Ecto neural progenitor cell (in vitro differentiated cells): ENCODE results near the gene SPINDOC.

Experiments used
- DNase-seq: peaks from one replicate; pipeline ENCODE4 v3.0.0-alpha.2; 2018; ENCODE audit warnings: low spot score

SPINDOC gene

GRCh38 chr11:63833048-63833447 lies 19.8 kb downstream of the SPINDOC start:
- no peak for DNase-seq

DNA sequence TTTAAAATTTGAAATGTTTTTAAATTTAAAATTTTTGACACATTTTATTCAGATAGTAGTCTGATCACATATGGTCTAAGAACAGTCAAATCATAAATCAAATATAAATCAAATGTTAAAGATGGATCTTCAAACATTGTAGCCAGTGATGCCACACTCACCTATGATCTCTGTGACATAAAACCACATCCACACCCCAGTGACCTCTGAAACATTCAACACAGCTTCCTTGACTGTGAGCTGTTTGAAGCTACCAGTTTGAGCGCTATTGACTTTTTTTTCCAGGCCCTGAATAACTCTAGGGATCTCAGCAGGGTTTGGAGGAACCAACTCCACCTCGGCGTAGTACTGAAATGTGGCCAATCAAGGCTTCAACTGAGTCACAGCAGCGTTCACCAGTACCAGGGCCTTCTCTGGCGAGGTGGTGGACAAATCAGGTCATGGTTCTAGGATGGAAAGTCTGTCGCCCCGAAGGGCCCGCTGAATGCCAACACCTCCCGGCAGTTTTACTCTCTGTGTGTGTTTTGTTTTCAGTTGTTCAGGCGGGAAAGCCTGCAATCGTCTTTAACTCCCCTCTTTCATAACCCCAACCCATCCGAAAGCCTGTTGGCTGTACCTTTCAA lies 21.4 kb downstream of the SPINDOC start:
- no peak for DNase-seq

DNA sequence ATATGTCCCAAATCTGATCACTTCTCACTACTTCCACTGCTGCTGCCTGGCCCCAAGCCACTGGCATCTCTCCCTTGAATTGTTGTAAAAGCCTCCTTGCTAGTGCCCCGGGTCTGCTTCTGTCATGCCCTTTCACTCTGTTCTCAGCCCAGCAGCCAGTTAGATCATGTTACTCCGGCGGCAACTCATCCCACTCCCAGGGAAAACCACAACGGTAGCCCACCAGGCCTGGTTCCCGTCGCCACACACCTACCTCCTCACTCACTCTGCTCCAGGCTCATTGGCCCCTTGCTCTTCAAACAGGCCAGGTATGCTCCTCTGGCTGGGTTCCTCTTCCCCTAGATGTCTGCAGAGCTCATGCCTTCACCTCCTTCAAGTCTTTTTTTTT lies 21.9 kb downstream of the SPINDOC start:
- no peak for DNase-seq

GRCh38 chr11:63837027-63837688 lies 23.9 kb downstream of the SPINDOC start:
- peak; percentile 78 for DNase-seq

GRCh38 chr11:63837739-63838138 lies 24.5 kb downstream of the SPINDOC start:
- DNase-seq: no peak

DNA sequence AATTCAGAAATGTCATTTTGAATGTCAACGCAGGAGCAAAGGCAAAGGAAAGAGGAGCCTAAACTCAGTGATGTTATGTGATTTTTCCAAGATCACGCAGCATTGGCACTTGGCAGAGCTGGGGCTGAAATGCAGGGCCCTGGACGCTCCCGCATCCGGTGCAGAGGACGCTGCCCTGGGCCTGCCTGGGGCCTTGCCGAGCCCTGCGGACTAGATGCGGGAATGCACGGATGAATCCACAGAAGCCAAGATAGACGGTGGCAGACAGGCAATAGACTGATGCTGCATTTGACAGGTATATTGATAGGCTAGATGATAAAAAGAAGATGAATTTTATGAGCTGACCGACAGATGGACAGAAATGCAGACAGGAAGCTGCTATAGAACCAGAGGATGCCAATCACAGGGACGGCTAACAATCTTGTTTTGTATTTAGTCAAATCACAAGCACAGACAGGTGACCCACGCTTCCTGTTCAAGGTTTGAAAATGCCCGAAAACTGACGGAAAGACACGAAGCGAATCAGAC lies 25.0 kb downstream of the SPINDOC start:
- DNase-seq: peak; percentile 56

GRCh38 chr11:63838678-63839507 lies 25.6 kb downstream of the SPINDOC start, which contains the start of gene MARK2:
MARK2 (plus strand) TSS chr11:63839110; CDS start chr11:63839507, 397 bp downstream.
- DNase-seq: peak; percentile 100

- peak; percentile 67 for DNase-seq
Observed at GRCh38 chr11:63839508-63840355, 26.5 kb downstream of the SPINDOC start.

DNA sequence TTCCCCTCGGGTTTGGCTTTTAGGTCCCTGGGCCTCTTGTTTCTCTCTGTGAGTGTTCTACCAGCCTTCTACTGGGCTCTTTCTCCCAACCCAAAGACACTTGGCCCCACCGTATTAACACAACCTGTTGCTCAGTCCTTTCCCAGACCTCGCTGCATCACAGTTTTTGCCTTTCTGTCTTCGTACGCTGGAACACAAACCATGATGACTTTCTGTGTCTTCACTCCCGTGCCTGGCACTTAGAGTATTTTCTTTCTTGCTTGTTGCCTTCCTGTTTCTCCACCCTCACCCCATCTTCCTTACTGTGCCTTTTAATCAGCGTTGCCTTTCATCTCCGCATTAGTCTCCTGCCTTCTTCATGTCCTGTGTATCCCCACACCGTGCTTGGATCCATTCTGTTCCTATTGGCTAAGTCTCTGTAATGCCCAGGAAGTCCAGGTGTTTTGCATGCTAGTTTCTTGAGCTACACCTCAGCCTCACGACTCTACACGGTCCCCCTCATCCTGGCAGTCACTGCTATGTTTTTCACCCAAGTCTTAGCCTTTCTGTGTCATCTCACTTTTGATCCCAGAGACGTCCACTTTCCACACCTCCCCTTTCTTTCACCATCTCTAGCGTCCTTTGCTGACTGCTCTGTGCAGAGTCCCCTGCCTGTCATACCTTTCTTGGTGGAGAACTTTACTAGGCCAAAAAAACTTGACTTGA lies 27.3 kb downstream of the SPINDOC start:
- DNase-seq: no peak

DNA sequence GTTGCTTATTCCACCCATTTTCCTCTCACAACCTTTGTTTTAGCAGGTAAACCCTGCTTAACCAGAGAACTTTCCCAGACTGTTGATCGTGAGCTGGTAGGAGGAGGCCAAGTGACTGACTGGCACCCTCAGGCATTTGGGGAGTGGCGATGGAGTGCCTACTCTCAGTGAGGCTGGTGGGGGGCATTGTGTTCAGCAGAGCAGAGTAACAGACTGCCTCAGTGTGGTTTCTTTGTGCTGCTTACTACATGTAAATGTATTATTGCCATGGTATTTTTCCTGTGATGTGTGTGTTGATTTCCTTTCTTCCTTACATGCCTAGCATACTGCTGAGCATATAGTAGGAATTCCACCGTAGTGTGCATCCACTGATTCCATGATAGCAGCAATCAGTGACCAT lies 28.3 kb downstream of the SPINDOC start:
- peak; percentile 58 for DNase-seq

DNA sequence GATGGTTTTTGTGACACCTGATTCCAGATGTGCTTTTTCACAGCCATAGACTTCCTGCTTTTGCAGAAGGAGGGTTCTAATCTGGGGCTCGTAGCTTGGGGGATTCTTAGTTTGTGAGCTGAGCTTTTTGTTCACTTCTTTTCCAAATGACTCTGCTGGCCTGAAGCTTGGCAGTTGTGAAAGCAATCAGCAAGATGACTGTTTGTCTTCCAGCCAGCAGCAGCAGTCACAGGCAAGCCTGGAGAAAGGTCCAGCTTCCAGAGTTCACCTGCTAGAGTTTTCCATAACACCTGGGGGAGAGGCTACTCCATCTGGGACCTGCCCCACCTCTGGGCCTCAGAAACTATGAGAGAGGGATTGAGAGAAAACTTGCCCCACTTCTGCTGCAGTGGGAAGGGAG lies 29.8 kb downstream of the SPINDOC start:
- DNase-seq: no peak

DNA sequence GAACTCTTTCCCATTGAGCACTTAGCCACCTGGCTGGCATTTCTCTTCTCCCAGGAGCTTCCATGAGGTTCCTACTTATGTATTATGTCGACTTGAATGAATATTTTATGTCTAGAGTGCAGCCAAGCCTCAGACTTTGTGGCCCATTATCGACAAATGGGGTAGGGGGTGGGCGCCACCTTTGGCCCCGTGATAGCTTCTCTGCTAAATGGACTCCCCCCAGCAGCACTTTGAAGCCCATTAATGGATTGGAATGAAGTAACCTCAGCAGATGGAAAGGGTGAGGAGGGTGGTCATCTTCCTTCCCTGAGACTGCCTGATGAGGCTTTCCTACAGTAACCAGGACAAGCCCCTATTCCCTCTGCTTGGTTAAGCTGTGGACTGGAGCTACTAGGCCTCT lies 31.6 kb downstream of the SPINDOC start:
- no peak for DNase-seq

DNA sequence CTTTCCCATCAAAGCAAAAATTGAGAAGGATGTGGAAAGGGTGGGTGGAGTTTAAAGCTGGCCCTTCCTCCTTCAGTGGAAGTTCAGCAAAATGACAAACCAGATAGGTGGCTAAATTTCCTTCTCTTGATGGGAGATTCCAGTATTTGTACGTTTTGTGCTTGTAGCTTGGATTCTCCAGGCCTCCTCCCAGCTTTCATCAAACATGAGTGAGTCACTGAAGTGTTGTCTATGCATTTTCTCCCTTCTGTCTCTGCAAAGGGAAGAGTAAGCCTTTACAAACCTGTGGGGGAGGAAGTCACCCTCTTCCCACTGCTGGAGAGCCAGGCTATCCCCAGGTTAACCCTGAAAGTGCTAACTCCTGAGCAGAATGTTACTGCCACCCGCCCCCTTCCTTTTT lies 32.0 kb downstream of the SPINDOC start:
- no peak for DNase-seq

DNA sequence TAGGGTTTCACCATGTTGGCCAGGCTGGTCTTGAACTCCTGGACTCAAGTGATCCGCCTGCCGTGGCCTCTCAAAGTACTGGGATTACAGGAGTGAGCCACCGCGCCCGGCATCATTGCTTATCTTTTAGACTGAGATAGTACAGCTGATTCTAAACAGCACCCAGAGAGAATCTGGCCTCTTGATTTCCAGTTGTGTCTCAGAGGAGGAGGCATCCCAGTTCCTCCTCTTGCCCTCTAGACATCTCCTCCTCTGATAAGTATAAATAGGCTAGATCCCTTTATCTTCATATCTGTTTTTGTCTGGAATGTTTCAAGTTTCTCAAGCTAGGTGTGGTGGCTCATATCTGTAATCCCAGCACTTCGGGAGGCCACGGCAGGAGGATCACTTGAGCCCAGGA lies 32.7 kb downstream of the SPINDOC start:
- DNase-seq: no peak

- DNase-seq: no peak
Observed at GRCh38 chr11:63846897-63847296, 33.6 kb downstream of the SPINDOC start.

GRCh38 chr11:63847363-63847762 lies 34.1 kb downstream of the SPINDOC start:
- no peak for DNase-seq

GRCh38 chr11:63849691-63850090 lies 36.4 kb downstream of the SPINDOC start:
- no peak for DNase-seq

GRCh38 chr11:63850920-63851319 lies 37.7 kb downstream of the SPINDOC start:
- DNase-seq: no peak

DNA sequence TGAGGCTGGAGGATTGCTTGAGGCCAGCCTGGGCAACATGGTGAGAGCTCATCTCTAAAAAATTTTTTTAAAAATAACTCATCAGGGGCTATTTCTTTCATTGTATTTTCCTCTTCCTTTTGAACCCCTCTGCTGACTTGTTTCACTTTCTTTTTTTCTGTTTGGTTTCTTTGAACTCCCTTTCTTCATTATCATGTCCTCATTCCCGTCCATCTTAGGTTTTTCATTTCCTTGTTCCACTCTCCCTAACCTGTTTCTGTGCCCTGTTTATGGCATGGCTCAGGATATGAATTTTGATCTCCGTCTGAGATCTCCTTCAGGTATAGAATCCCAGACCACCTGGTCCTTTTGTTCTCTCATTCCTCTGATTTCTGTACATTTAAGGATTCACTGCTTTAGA lies 38.1 kb downstream of the SPINDOC start:
- DNase-seq: no peak

DNA sequence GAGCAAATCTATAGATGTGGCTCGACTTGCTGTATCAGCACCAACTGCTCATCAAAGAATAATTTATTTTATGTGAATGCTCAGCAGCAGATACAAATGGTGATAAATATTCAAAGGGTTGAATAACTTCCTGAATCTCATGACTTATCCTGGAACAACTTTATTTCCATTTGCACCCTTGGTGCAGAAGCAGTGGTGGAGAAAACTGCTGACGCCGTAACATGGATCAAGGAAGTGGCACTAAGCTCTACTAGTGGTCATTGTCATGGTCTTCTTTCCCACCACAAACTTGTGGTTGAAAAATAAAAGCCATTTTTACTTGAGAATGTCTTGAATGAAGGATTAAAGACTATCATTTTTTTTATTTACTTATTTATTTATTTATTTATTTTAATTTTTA lies 40.2 kb downstream of the SPINDOC start:
- DNase-seq: no peak

DNA sequence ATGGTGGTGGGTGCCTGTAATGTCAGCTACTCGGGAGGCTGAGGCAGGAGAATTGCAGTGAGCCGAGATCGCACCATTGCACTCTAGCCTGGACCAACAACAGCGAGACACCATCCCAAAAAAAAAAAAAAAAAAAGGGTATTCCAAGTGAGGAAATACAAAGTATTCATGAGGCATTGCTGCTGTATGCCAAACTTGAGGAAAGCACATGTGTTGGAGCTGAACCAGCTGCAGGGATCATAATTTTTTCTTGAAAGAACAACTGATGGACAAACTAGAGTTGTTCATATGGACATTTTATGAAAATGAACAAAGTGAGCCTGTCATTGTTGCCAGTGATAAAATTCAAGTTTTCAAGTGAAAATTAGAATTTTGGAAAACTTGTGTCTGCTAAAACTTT lies 41.4 kb downstream of the SPINDOC start:
- no peak for DNase-seq
